Measurements from ENCODE around the gene CARS1. TPM values are rescaled to one million over a fixed set of nuclear protein-coding genes. Genes with fewer than 3 reads are reported as not detected.

Gene CARS1
- total and polyA plus RNA-seq, 9 of the 15 experiments (the other 6 are each of a cell fraction or from before 2014, with no cell fraction given) = 14.4 to 106 (median 73.6) TPM

GRCh38 chr11:3026803-3027202 lies 30.4 kb downstream of the CARS1 start:
- Histone ChIP-seq H3K9me1 (ENCODE audit: control insufficient read depth, insufficient read depth, low read length) (no peaks in the 10 kb centered on the region), H3K4me2 (ENCODE audit: insufficient read depth, low read length) (no peak overlapping the region), H3K4me3 (no peak overlapping the region), H3K9ac (ENCODE audit: insufficient read depth in 1 of 2, low read depth in 2 of 2, low read length in 2 of 2) (peak overlapping the region in 1 of 2 experiments; percentile 52; a peak in 2 of 4 replicates), H4K20me1 (replicated peaks; ENCODE audit: control insufficient read depth, insufficient read depth, low read length) (no peaks in the 10 kb centered on the region; the same call in 1 of the 2 replicates), H3K9me3 (replicated peaks; ENCODE audit: control insufficient read depth, insufficient read depth, low read depth, low read length) (no peaks in the 10 kb centered on the region), H3K27me3 (ENCODE audit: control insufficient read depth in 2 of 2, insufficient read depth in 2 of 2, low read length in 2 of 2) (no peaks in the 10 kb centered on the region), H3K36me3 (ENCODE audit: control insufficient read depth, insufficient read depth, low read length) (peaks cover 63% of the 10 kb centered on the region), H3K4me1 (replicated peaks in 1 of 2; ENCODE audit: control insufficient read depth in 2 of 2, insufficient read depth in 2 of 2, low read length in 2 of 2) (peaks cover 0 to 3% of the 10 kb centered on the region in 2 experiments; a peak in 1 of 5 replicates), H3K79me2 (ENCODE audit: control insufficient read depth, insufficient read depth, low read length) (no peaks in the 10 kb centered on the region), H3K27ac (ENCODE audit: extremely low read depth, low read depth, low read length) (no peak overlapping the region), H2AFZ (ENCODE audit: low read depth, low read length) (no peak overlapping the region)
- intact Hi-C loops (cut with micrococcal nuclease) = no loop called here
- 86% methylated on average over 8 of the region's 8 CpGs for WGBS (ENCODE audit: insufficient coverage, low coverage, missing lambda C conversion rate)
- ChIA-PET CTCF (ENCODE audit: low intra/inter-chr PET ratio) (no interaction called here), POLR2A (interaction anchor here (0.6 to 1.1 kb wide), 3 partner anchors 12 to 195 kb away, joined by 3 to 4 read pairs (median 3); no protein-coding TSS in a partner anchor)
- ATAC-seq (no peak), DNase-seq (ENCODE audit: extremely low read depth in 1 of 4, low spot score in 3 of 4) (no peak), FAIRE-seq (no peak)
- TF ChIP-seq POLR2B (IDR thresholded peaks at IDR 0.05; ENCODE audit: low read depth, partially characterized antibody) (no peak), CC2D1A (IDR thresholded peaks at IDR 0.05) (no peak), POLR2G (IDR thresholded peaks at IDR 0.05; ENCODE audit: low read depth, low read length) (peak; percentile 42; the same call in 1 of the 2 replicates), RBM22 (IDR thresholded peaks at IDR 0.05; ENCODE audit: low read depth, low read length, poor library complexity, severe bottlenecking) (peak; percentile 26)
- in situ Hi-C loops (cut with MboI) = no loop called here
- no TSS peak for BruUV-seq (replicated peaks)

DNA sequence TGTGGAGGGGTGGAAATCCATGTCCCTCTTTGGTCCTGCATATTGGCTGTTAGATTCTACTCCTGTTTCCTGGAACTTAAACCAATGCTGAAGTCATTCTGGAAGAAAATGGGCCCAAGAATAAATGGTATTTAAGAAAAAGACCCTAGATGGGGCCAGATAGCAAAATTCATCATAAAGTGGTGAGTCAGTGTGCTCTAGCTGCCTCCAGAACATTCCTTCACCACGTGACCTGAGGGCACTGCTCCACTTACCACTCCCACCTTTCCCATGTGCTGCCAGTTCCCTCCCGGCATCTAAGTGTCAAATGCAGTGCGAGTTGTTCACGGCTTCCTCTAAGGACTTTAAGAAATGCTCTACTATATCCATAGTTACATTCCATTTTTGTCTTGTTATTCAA lies 34.2 kb downstream of the CARS1 start:
- FAIRE-seq = no peak
- Histone ChIP-seq H3K27me3 (ENCODE audit: control insufficient read depth in 2 of 2, insufficient read depth in 2 of 2, low read length in 2 of 2) (no peaks in the 10 kb centered on the region), H3K4me2 (ENCODE audit: insufficient read depth, low read length) (no peak overlapping the region), H3K4me1 (replicated peaks in 1 of 2; ENCODE audit: control insufficient read depth in 2 of 2, insufficient read depth in 2 of 2, low read length in 2 of 2) (peaks cover 0 to 3% of the 10 kb centered on the region in 2 experiments; a peak in 1 of 5 replicates), H3K36me3 (ENCODE audit: control insufficient read depth, insufficient read depth, low read length) (peaks cover 61% of the 10 kb centered on the region), H3K9me1 (ENCODE audit: control insufficient read depth, insufficient read depth, low read length) (no peaks in the 10 kb centered on the region), H3K4me3 (no peak overlapping the region), H3K9me3 (replicated peaks; ENCODE audit: control insufficient read depth, insufficient read depth, low read depth, low read length) (no peaks in the 10 kb centered on the region), H3K9ac (ENCODE audit: insufficient read depth in 1 of 2, low read depth in 2 of 2, low read length in 2 of 2) (no peak overlapping the region), H2AFZ (ENCODE audit: low read depth, low read length) (no peak overlapping the region), H3K27ac (ENCODE audit: extremely low read depth, low read depth, low read length) (no peak overlapping the region), H4K20me1 (replicated peaks; ENCODE audit: control insufficient read depth, insufficient read depth, low read length) (peaks cover 7% of the 10 kb centered on the region; the same call in 1 of the 2 replicates), H3K79me2 (ENCODE audit: control insufficient read depth, insufficient read depth, low read length) (no peaks in the 10 kb centered on the region)
- ChIA-PET CTCF (ENCODE audit: low intra/inter-chr PET ratio) (no interaction called here), POLR2A (interaction anchor here (0.6 to 3.0 kb wide), 5 partner anchors 9 to 48 kb away, joined by 3 to 14 read pairs (median 3); no protein-coding TSS in a partner anchor)
- no TSS peak for BruUV-seq (replicated peaks)
- in situ Hi-C loops (cut with MboI) = no loop called here
- intact Hi-C loops (cut with micrococcal nuclease) = no loop called here
- ATAC-seq = no peak
- DNase-seq (ENCODE audit: extremely low read depth in 1 of 4, low spot score in 3 of 4) = no peak
- TF ChIP-seq HDAC3 (IDR thresholded peaks at IDR 0.05; ENCODE audit: borderline replicate concordance, partially characterized antibody) (no peak), KAT7 (CRISPR knock-in tag; IDR thresholded peaks at IDR 0.05; ENCODE audit: borderline replicate concordance) (no peak), ZNF217 (CRISPR knock-in tag; IDR thresholded peaks at IDR 0.05) (no peak), ZSCAN29 (IDR thresholded peaks at IDR 0.05) (no peak), CHCHD3 (CRISPR knock-in tag; IDR thresholded peaks at IDR 0.05) (no peak), CREBBP (IDR thresholded peaks at IDR 0.05; ENCODE audit: low read depth, low read length) (no peak), DACH1 (IDR thresholded peaks at IDR 0.05; ENCODE audit: partially characterized antibody) (no peak)
- TF ChIP-seq, protein P1, sequence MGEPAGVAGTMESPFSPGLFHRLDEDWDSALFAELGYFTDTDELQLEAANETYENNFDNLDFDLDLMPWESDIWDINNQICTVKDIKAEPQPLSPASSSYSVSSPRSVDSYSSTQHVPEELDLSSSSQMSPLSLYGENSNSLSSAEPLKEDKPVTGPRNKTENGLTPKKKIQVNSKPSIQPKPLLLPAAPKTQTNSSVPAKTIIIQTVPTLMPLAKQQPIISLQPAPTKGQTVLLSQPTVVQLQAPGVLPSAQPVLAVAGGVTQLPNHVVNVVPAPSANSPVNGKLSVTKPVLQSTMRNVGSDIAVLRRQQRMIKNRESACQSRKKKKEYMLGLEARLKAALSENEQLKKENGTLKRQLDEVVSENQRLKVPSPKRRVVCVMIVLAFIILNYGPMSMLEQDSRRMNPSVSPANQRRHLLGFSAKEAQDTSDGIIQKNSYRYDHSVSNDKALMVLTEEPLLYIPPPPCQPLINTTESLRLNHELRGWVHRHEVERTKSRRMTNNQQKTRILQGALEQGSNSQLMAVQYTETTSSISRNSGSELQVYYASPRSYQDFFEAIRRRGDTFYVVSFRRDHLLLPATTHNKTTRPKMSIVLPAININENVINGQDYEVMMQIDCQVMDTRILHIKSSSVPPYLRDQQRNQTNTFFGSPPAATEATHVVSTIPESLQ (CRISPR knock-in tag; IDR thresholded peaks at IDR 0.05) = no peak
- 74% methylated on average over 4 of the region's 4 CpGs for WGBS (ENCODE audit: insufficient coverage, low coverage, missing lambda C conversion rate)
